PC-3 (cell line): ENCODE data around the gene ZMYM4.

Experiments
- CTCF ChIP-seq: fragments of 300-600 bp; sonication (generic); conservative IDR thresholded peaks from 2 replicates; pipeline ENCODE4 v1.5.1; 2017; ENCODE audit warnings: antibody characterized with exemption, low read depth, mild to moderate bottlenecking, low read length
- EZH2 ChIP-seq: fragments of 300-600 bp; sonication (generic); IDR thresholded peaks from one replicate; pipeline ENCODE4 v1.6.1; 2017; ENCODE audit warnings: antibody characterized with exemption, mild to moderate bottlenecking, low read length; ENCODE audit not compliant: unreplicated experiment
- EZH2phosphoT487 ChIP-seq: fragments of 300-600 bp; sonication (generic); IDR thresholded peaks from 2 replicates; pipeline ENCODE4 v1.6.1; 2018; ENCODE audit warnings: mild to moderate bottlenecking, antibody characterized with exemption, low read length, borderline replicate concordance

GRCh38 chr1:35460796-35461195 lies 192.3 kb downstream of the ZMYM4 start:
- TF ChIP-seq CTCF (no peak), EZH2phosphoT487 (no peak), EZH2 (no peak)
